HepG2 (cell line): ENCODE measurements around the gene TMEM86B. TPM values are rescaled to one million over a fixed set of nuclear protein-coding genes. Genes with fewer than 3 reads are reported as not detected.

Source experiments
- CSRNP2 ChIP-seq: sonication (generic); formaldehyde crosslinking; conservative IDR thresholded peaks from 2 replicates; pipeline ENCODE4 v1.8.0; 2022; ENCODE audit warnings: low read depth, missing genetic modification reagents
- FOSL1 ChIP-seq: sonication (generic); formaldehyde crosslinking; IDR thresholded peaks from 2 replicates; pipeline ENCODE4 v1.9.0; 2021; ENCODE audit warnings: missing genetic modification reagents, borderline replicate concordance
- GFI1 ChIP-seq: sonication (generic); formaldehyde crosslinking; IDR thresholded peaks from 2 replicates; pipeline ENCODE4 v1.5.0; 2020; ENCODE audit warnings: missing genetic modification reagents, mild to moderate bottlenecking, borderline replicate concordance
- GTF3A ChIP-seq: sonication (generic); formaldehyde crosslinking; conservative IDR thresholded peaks from 2 replicates; pipeline ENCODE4 v1.4.0; 2020; ENCODE audit warnings: mild to moderate bottlenecking, missing genetic modification reagents
- HHEX ChIP-seq: IDR thresholded peaks from 2 replicates; pipeline ENCODE4 v1.6.1; 2016; ENCODE audit warnings: control low read depth
- HMGXB3 ChIP-seq: sonication (generic); formaldehyde crosslinking; IDR thresholded peaks from 2 replicates; pipeline ENCODE4 v1.4.0; 2020; ENCODE audit warnings: missing genetic modification reagents, borderline replicate concordance
- MXD4 ChIP-seq: IDR thresholded peaks from 2 replicates; pipeline ENCODE4 v1.6.1; 2016; ENCODE audit warnings: mild to moderate bottlenecking, missing biosample characterization, missing genetic modification reagents
- PAX8 ChIP-seq: sonication (generic); formaldehyde crosslinking; IDR thresholded peaks from 2 replicates; pipeline ENCODE4 v1.8.0; 2022; ENCODE audit warnings: mild to moderate bottlenecking, missing genetic modification reagents, borderline replicate concordance
- PBX2 ChIP-seq: IDR thresholded peaks from 2 replicates; pipeline ENCODE4 v1.6.1; 2016; ENCODE audit warnings: control low read depth
- PHF5A ChIP-seq: IDR thresholded peaks from one replicate; pipeline ENCODE4 v1.6.1; 2018; ENCODE audit warnings: low read depth, missing genetic modification reagents; ENCODE audit not compliant: unreplicated experiment
- RBM39 ChIP-seq: fragments of 200-400 bp; formaldehyde crosslinking; IDR thresholded peaks from one replicate; pipeline ENCODE4 v1.6.1; 2018; ENCODE audit warnings: antibody characterized with exemption, mild to moderate bottlenecking, low read depth, low read length; ENCODE audit not compliant: poor library complexity, severe bottlenecking
- SPEN ChIP-seq: sonication (generic); formaldehyde crosslinking; IDR thresholded peaks from 2 replicates; pipeline ENCODE4 v1.5.1; 2020; ENCODE audit warnings: low read depth, mild to moderate bottlenecking, missing genetic modification reagents
- SSRP1 ChIP-seq: IDR thresholded peaks from 2 replicates; pipeline ENCODE4 v1.6.1; 2016; ENCODE audit warnings: control low read depth
- ZNF451 ChIP-seq: sonication (generic); formaldehyde crosslinking; IDR thresholded peaks from 2 replicates; pipeline ENCODE4 v1.5.0; 2020; ENCODE audit warnings: mild to moderate bottlenecking, missing genetic modification reagents
- ZNF839 ChIP-seq: sonication (generic); formaldehyde crosslinking; IDR thresholded peaks from 2 replicates; pipeline ENCODE4 v1.4.0; 2020; ENCODE audit warnings: missing genetic modification reagents, mild to moderate bottlenecking, borderline replicate concordance
- polyA plus RNA-seq, 8 experiments: library from polyadenylated mRNA; depleted of rRNA in 3 of 8; stranded (reverse) in 7 of 8; unstranded in 1 of 8; fragments of >200 nt; fragmentation: Illumina TruSeq in 4 of 8; extraction: Trizol in 4 of 8; gene quantifications; 2 replicates each; pipeline versions ENCODE4 v1.2.1 to v1.2.3, GENCODE V29; 2011 to 2016; ENCODE audit warnings: low read depth in 4 of 8, missing spikeins in 1 of 8, mixed read lengths in 1 of 8; ENCODE audit not compliant: insufficient read depth in 1 of 8
- total RNA-seq, 5 experiments: library from RNA; depleted of rRNA; stranded (reverse); fragments of >200 nt; fragmentation: Illumina TruSeq; extraction: Trizol; gene quantifications; 2 replicates each; pipeline ENCODE4 v1.2.3, GENCODE V29; 2016; ENCODE audit warnings: low read depth in 1 of 5
- TF ChIP-seq, protein P1 (sequence below): sonication (generic); formaldehyde crosslinking; conservative IDR thresholded peaks from 2 replicates; pipeline ENCODE4 v1.4.0; 2020; ENCODE audit warnings: missing genetic modification reagents
- TF ChIP-seq, protein P2 (sequence below): sonication (generic); formaldehyde crosslinking; IDR thresholded peaks from 2 replicates; pipeline ENCODE4 v1.4.0; 2020; ENCODE audit warnings: missing genetic modification reagents, borderline replicate concordance

TMEM86B gene
- total and polyA plus RNA-seq, 2 of the 13 experiments (the other 11 are each of a cell fraction or from before 2014, with no cell fraction given): 7.7 to 9.6 TPM

- TF ChIP-seq, protein P1, sequence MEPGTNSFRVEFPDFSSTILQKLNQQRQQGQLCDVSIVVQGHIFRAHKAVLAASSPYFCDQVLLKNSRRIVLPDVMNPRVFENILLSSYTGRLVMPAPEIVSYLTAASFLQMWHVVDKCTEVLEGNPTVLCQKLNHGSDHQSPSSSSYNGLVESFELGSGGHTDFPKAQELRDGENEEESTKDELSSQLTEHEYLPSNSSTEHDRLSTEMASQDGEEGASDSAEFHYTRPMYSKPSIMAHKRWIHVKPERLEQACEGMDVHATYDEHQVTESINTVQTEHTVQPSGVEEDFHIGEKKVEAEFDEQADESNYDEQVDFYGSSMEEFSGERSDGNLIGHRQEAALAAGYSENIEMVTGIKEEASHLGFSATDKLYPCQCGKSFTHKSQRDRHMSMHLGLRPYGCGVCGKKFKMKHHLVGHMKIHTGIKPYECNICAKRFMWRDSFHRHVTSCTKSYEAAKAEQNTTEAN (CRISPR knock-in tag): no peak
- no peak for TF ChIP-seq PBX2 (CRISPR knock-in tag)
- TF ChIP-seq ZNF451 (CRISPR knock-in tag): no peak
- TF ChIP-seq PHF5A (CRISPR knock-in tag): no peak
- no peak for TF ChIP-seq CSRNP2 (CRISPR knock-in tag)
- 0 out of 2 replicates have a peak, but pooled peaks have one; percentile 90 for TF ChIP-seq ZNF839
- no peak for TF ChIP-seq RBM39
- TF ChIP-seq, protein P2, sequence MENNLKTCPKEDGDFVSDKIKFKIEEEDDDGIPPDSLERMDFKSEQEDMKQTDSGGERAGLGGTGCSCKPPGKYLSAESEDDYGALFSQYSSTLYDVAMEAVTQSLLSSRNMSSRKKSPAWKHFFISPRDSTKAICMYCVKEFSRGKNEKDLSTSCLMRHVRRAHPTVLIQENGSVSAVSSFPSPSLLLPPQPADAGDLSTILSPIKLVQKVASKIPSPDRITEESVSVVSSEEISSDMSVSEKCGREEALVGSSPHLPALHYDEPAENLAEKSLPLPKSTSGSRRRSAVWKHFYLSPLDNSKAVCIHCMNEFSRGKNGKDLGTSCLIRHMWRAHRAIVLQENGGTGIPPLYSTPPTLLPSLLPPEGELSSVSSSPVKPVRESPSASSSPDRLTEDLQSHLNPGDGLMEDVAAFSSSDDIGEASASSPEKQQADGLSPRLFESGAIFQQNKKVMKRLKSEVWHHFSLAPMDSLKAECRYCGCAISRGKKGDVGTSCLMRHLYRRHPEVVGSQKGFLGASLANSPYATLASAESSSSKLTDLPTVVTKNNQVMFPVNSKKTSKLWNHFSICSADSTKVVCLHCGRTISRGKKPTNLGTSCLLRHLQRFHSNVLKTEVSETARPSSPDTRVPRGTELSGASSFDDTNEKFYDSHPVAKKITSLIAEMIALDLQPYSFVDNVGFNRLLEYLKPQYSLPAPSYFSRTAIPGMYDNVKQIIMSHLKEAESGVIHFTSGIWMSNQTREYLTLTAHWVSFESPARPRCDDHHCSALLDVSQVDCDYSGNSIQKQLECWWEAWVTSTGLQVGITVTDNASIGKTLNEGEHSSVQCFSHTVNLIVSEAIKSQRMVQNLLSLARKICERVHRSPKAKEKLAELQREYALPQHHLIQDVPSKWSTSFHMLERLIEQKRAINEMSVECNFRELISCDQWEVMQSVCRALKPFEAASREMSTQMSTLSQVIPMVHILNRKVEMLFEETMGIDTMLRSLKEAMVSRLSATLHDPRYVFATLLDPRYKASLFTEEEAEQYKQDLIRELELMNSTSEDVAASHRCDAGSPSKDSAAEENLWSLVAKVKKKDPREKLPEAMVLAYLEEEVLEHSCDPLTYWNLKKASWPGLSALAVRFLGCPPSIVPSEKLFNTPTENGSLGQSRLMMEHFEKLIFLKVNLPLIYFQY (CRISPR knock-in tag): 0 out of 2 replicates have a peak, but pooled peaks have one; percentile 31
- TF ChIP-seq MXD4 (CRISPR knock-in tag): no peak
- no peak for TF ChIP-seq PAX8
- TF ChIP-seq GTF3A: no peak
- TF ChIP-seq HHEX (CRISPR knock-in tag): no peak
- no peak for TF ChIP-seq GFI1 (CRISPR knock-in tag)
- TF ChIP-seq HMGXB3: no peak
- TF ChIP-seq SPEN (CRISPR knock-in tag): 0 out of 2 replicates have a peak, but pooled peaks have one; percentile 61
- no peak for TF ChIP-seq SSRP1
- no peak for TF ChIP-seq FOSL1 (CRISPR knock-in tag)
Measured at GRCh38 chr19:55228403-55229031, at the start of gene TMEM86B (continued).
